ENCODE data around the gene HOMER1.
"Not testable (repeated sequence)": the region's sequence is repeated elsewhere in the genome, so short reads cannot be mapped to it uniquely, and the experiment has no call there.

Gene HOMER1

DNA sequence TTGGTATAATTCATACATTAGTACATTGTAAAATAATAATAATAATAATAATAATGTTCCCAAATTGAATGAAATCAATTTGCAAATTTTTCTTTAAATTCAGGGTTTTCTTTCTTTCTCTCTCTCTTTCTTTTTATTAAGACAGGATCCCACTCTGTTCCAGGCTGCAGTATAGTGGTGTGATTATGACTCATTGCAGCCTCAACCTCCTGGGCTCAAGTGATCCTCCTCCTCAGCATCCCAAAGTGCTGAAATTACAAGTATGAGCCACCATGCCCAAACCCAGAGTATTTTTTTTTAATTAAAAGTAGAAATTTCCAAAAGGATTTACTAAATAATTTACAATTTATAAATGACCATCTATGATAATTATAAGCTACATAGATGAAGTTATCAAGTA, 117.7 kb downstream of the HOMER1 start:
- DNase-seq (ENCODE audit: low read depth), result no peak
- H3K4me3 ChIP-seq (ENCODE audit: low read depth, low read length), result no peak overlapping the region
- TF ChIP-seq, protein P1, sequence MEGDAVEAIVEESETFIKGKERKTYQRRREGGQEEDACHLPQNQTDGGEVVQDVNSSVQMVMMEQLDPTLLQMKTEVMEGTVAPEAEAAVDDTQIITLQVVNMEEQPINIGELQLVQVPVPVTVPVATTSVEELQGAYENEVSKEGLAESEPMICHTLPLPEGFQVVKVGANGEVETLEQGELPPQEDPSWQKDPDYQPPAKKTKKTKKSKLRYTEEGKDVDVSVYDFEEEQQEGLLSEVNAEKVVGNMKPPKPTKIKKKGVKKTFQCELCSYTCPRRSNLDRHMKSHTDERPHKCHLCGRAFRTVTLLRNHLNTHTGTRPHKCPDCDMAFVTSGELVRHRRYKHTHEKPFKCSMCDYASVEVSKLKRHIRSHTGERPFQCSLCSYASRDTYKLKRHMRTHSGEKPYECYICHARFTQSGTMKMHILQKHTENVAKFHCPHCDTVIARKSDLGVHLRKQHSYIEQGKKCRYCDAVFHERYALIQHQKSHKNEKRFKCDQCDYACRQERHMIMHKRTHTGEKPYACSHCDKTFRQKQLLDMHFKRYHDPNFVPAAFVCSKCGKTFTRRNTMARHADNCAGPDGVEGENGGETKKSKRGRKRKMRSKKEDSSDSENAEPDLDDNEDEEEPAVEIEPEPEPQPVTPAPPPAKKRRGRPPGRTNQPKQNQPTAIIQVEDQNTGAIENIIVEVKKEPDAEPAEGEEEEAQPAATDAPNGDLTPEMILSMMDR (IDR thresholded peaks at IDR 0.05; ENCODE audit: insufficient read depth, low read depth, low read length, missing control alignments), result no peak

DNA sequence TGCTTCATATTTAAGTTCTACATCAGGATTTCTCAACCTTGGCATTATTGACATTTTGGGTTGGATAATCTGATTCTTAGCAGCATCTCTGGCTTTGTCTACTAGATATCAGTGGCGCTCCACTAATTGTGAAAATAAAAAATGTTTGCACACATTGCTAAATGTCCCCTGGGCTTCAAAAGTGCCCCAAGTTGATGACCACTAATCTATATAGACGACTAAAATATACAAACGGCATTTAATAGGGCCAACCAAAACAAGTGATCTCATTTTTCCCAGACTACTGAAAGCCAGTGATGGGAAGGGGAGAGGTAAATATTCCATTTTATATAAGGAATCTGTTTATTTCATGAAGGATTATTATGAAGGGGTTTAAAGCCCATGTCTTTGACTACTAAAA, 118.6 kb downstream of the HOMER1 start:
- DNase-seq (ENCODE audit: low read depth), result no peak
- H3K4me3 ChIP-seq (ENCODE audit: low read depth, low read length), result no peak overlapping the region
- TF ChIP-seq, protein P1 (IDR thresholded peaks at IDR 0.05; ENCODE audit: insufficient read depth, low read depth, low read length, missing control alignments), result no peak

GRCh38 chr5:79392776-79393175, 121.2 kb downstream of the HOMER1 start:
- TF ChIP-seq, protein P1 (IDR thresholded peaks at IDR 0.05; ENCODE audit: insufficient read depth, low read depth, low read length, missing control alignments), result no peak
- H3K4me3 ChIP-seq (ENCODE audit: low read depth, low read length), result no peak overlapping the region
- no peak for DNase-seq (ENCODE audit: low read depth)

GRCh38 chr5:79386679-79387078, 127.3 kb downstream of the HOMER1 start:
- no peak overlapping the region for H3K4me3 ChIP-seq (ENCODE audit: low read depth, low read length)
- TF ChIP-seq, protein P1 (IDR thresholded peaks at IDR 0.05; ENCODE audit: insufficient read depth, low read depth, low read length, missing control alignments), result no peak
- DNase-seq (ENCODE audit: low read depth), result no peak

DNA sequence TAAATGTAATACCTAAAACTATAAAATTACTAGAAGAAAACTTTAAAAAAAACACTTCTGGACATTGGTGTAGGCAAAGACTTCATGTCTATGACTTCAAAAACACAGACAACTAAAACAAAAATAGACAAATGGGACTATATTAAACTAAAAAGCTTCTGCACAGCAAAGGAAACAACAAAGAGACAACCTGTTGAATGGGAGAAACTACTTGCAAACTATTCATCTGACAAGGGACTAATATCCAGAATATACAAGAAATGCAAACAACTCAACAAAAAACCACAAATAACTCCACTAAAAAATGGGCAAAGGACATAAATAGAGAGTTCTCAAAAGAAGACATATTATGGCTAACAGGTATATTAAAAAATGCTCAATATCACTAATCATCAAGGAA, 128.8 kb downstream of the HOMER1 start:
- DNase-seq (ENCODE audit: low read depth), result not testable (repeated sequence)

DNA sequence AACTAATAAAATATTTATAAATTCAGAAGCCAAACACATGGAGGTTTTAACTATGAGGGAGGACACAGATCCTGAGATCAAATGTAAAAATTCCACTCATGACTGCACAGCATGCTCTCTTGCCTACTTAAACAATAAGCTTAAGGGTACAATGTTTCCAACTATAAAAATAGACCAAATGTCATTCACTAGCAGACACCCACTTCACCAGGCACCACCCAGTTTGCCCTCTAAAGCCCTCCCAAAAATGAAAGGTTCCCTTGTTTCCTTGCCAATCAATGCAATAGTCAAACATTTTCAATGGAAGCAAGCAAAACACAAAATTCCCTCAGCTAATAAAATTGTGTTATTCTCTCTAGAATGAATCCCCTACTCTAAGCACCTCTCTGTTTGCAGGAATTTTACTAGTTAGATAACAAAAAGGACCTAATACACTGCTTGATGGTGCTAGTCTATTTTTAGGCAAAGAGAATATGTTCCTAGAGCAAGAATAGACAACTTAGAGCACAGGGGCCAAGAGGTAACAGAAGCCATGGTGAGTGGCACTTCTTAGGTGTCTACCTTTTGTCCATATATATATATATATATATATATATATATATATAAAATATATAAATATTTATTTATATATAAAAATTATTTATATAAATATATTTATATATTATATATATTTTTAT, 135.3 kb downstream of the HOMER1 start:
- TF ChIP-seq, protein P1 (IDR thresholded peaks at IDR 0.05; ENCODE audit: insufficient read depth, low read depth, low read length, missing control alignments), result no peak
- H3K4me3 ChIP-seq (ENCODE audit: low read depth, low read length), result no peak overlapping the region
- DNase-seq (ENCODE audit: low read depth), result no peak

More for the DNA sequence above, 128.8 kb downstream of the HOMER1 start:
- H3K4me3 ChIP-seq (ENCODE audit: low read depth, low read length), result not testable (repeated sequence)

DNA sequence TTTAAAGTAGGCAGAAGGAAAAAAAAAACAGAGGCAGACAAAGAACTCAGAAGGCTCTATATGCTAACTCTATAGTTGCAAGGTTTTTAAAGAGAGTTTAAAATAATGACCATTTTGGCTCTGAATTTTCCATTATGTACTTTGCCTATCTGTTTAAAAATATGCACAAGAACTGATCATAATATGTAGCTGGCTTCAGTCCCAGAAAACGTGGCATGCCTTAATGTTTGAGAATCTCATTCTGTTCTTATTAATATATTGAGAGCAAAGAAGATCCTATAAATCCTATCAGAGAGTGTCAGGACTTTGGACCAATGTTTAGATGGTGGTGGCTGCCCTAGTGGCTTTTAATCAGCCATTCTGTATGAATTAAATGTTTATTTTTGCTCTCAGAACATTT, 156.5 kb downstream of the HOMER1 start:
- DNase-seq (ENCODE audit: low read depth), result no peak
- TF ChIP-seq, protein P1 (IDR thresholded peaks at IDR 0.05; ENCODE audit: insufficient read depth, low read depth, low read length, missing control alignments), result no peak
- no peak overlapping the region for H3K4me3 ChIP-seq (ENCODE audit: low read depth, low read length)

Data from GM12865 (cell line).